ENCODE data around the gene CDHR3. TPM values are rescaled to one million over a fixed set of nuclear protein-coding genes. Genes with fewer than 3 reads are reported as not detected.

The CDHR3 gene
- polyA plus RNA-seq, 3 donors, result 0.16 TPM; not detected in 2

DNA sequence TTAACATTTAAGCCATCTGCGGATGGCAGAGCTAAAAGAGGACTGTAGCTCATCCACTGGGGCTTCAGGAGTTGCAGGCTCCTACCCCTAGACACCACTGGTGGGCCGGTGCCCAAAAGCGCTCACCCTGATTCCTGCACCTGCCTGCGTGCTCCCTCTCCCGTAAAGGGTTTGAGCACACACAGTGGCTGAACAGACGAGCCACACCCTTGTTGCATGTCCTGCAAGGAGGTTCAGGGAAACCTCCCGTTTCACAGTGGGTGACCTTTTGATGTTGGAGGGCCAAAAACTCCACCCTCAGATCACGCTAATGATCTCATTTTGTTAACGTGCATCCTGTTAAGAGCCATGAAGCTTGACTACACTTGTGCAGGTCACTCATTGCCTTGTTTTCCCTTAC, 111.2 kb downstream of the CDHR3 start:
- H4K20me1 ChIP-seq (ENCODE audit: insufficient read depth, low read length), result no peaks in the 10 kb centered on the region
- no peaks in the 10 kb centered on the region for H3K36me3 ChIP-seq (replicated peaks in 1 of 2; ENCODE audit: control insufficient read depth in 1 of 2, insufficient read depth in 2 of 2, low read length in 2 of 2)
- H3K36me3 Mint-ChIP-seq, result no peaks in the 10 kb centered on the region
- H3K9me3 Mint-ChIP-seq, result no peaks in the 10 kb centered on the region
- no peak overlapping the region for H3K4me2 ChIP-seq (replicated peaks; ENCODE audit: extremely low read depth, low read length, poor library complexity, severe bottlenecking)
- H3K4me3 ChIP-seq (replicated peaks in 1 of 3; ENCODE audit: low read depth in 2 of 3, low read length in 3 of 3), result no peak overlapping the region
- peaks cover 42% of the 10 kb centered on the region for H3K4me1 Mint-ChIP-seq
- intact Hi-C loops (cut with micrococcal nuclease), result no loop called here
- H3K9me3 ChIP-seq (replicated peaks in 1 of 2; ENCODE audit: control insufficient read depth in 1 of 2, insufficient read depth in 1 of 2, low read length in 2 of 2), result no peaks in the 10 kb centered on the region
- H3K9ac ChIP-seq (ENCODE audit: insufficient read depth, low read length, poor library complexity, severe bottlenecking), result no peak overlapping the region
- H3K27me3 Mint-ChIP-seq (ENCODE audit: low read depth in 3 of 3), result peaks cover 0 to 2% (median 1%) of the 10 kb centered on the region in 3 donors
- no peak overlapping the region for H3K27ac ChIP-seq (ENCODE audit: low read depth in 1 of 2, low read length in 2 of 2)
- DNase-seq, result no peak
- H3K4me1 ChIP-seq (ENCODE audit: control insufficient read depth in 1 of 2, insufficient read depth in 2 of 2, low read length in 2 of 2), result peaks cover 16 to 24% of the 10 kb centered on the region in 2 donors
- no peak overlapping the region for H2AFZ ChIP-seq (ENCODE audit: insufficient read depth, low read depth, low read length, poor library complexity, severe bottlenecking)
- no peaks in the 10 kb centered on the region for H3K79me2 ChIP-seq (ENCODE audit: insufficient read depth, low read length)
- no peak overlapping the region for H3K27ac Mint-ChIP-seq
- H3K27me3 ChIP-seq (ENCODE audit: control insufficient read depth in 2 of 2, insufficient read depth in 2 of 2, low read length in 2 of 2), result no peaks in the 10 kb centered on the region
- 96% methylated on average over 5 of the region's 9 CpGs for WGBS (ENCODE audit: insufficient coverage)
- TF ChIP-seq CTCF (IDR thresholded peaks at IDR 0.05), result no peak
- no peak overlapping the region for H3K4me3 Mint-ChIP-seq

GRCh38 chr7:106075937-106076336, 112.9 kb downstream of the CDHR3 start:
- no peak overlapping the region for H3K4me3 ChIP-seq (replicated peaks in 1 of 3; ENCODE audit: low read depth in 2 of 3, low read length in 3 of 3)
- Mint-ChIP-seq H3K9me3 (no peaks in the 10 kb centered on the region), H3K4me1 (peaks cover 44% of the 10 kb centered on the region), H3K36me3 (no peaks in the 10 kb centered on the region), H3K4me3 (no peak overlapping the region), H3K27me3 (ENCODE audit: low read depth in 3 of 3) (peaks cover 0 to 2% (median 1%) of the 10 kb centered on the region in 3 donors), H3K27ac (no peak overlapping the region)
- peaks cover 25 to 26% of the 10 kb centered on the region in 2 donors for H3K4me1 ChIP-seq (ENCODE audit: control insufficient read depth in 1 of 2, insufficient read depth in 2 of 2, low read length in 2 of 2)
- H3K27ac ChIP-seq (ENCODE audit: low read depth in 1 of 2, low read length in 2 of 2), result no peak overlapping the region
- no peaks in the 10 kb centered on the region for H3K27me3 ChIP-seq (ENCODE audit: control insufficient read depth in 2 of 2, insufficient read depth in 2 of 2, low read length in 2 of 2)
- WGBS (ENCODE audit: insufficient coverage), result no CpG with 5 or more reads among the region's 2 CpGs
- no peaks in the 10 kb centered on the region for H3K36me3 ChIP-seq (replicated peaks in 1 of 2; ENCODE audit: control insufficient read depth in 1 of 2, insufficient read depth in 2 of 2, low read length in 2 of 2)
- H3K4me2 ChIP-seq (replicated peaks; ENCODE audit: extremely low read depth, low read length, poor library complexity, severe bottlenecking), result no peak overlapping the region
- DNase-seq, result no peak
- H3K9ac ChIP-seq (ENCODE audit: insufficient read depth, low read length, poor library complexity, severe bottlenecking), result no peak overlapping the region
- H3K79me2 ChIP-seq (ENCODE audit: insufficient read depth, low read length), result no peaks in the 10 kb centered on the region
- no peak overlapping the region for H2AFZ ChIP-seq (ENCODE audit: insufficient read depth, low read depth, low read length, poor library complexity, severe bottlenecking)
- no peak for TF ChIP-seq CTCF (IDR thresholded peaks at IDR 0.05)
- no peaks in the 10 kb centered on the region for H3K9me3 ChIP-seq (replicated peaks in 1 of 2; ENCODE audit: control insufficient read depth in 1 of 2, insufficient read depth in 1 of 2, low read length in 2 of 2)
- intact Hi-C loops (cut with micrococcal nuclease), result no loop called here
- no peaks in the 10 kb centered on the region for H4K20me1 ChIP-seq (ENCODE audit: insufficient read depth, low read length)

Measured in CD14-positive monocyte (primary cell).